HepG2 (cell line): Measurements from ENCODE around the gene CBFA2T2. TPM values are rescaled to one million over a fixed set of nuclear protein-coding genes. Genes with fewer than 3 reads are reported as not detected.

Experiments
- FOSL1 ChIP-seq: sonication (generic); formaldehyde crosslinking; IDR thresholded peaks from 2 replicates; pipeline ENCODE4 v1.9.0; 2021; ENCODE audit warnings: missing genetic modification reagents, borderline replicate concordance
- KLF6 ChIP-seq: IDR thresholded peaks from 2 replicates; pipeline ENCODE4 v1.8.0; 2016; ENCODE audit warnings: missing biosample characterization, missing genetic modification reagents
- RARA ChIP-seq: IDR thresholded peaks from 2 replicates; pipeline ENCODE4 v1.6.1; 2016; ENCODE audit warnings: missing genetic modification reagents, missing compliant biosample characterization
- polyA plus RNA-seq, 8 experiments: library from polyadenylated mRNA; depleted of rRNA in 3 of 8; stranded (reverse) in 7 of 8; unstranded in 1 of 8; fragments of >200 nt; fragmentation: Illumina TruSeq in 4 of 8; extraction: Trizol in 4 of 8; gene quantifications; 2 replicates each; pipeline versions ENCODE4 v1.2.1 to v1.2.3, GENCODE V29; 2011 to 2016; ENCODE audit warnings: low read depth in 4 of 8, missing spikeins in 1 of 8, mixed read lengths in 1 of 8; ENCODE audit not compliant: insufficient read depth in 1 of 8
- total RNA-seq, 5 experiments: library from RNA; depleted of rRNA; stranded (reverse); fragments of >200 nt; fragmentation: Illumina TruSeq; extraction: Trizol; gene quantifications; 2 replicates each; pipeline ENCODE4 v1.2.3, GENCODE V29; 2016; ENCODE audit warnings: low read depth in 1 of 5
- TF ChIP-seq, protein P1 (sequence below): sonication (generic); formaldehyde crosslinking; IDR thresholded peaks from 2 replicates; pipeline ENCODE4 v1.4.0; 2020; ENCODE audit warnings: missing genetic modification reagents, mild to moderate bottlenecking, borderline replicate concordance
- TF ChIP-seq, protein P2 (sequence below): sonication (generic); formaldehyde crosslinking; IDR thresholded peaks from 2 replicates; pipeline ENCODE4 v1.8.1; 2022; ENCODE audit warnings: low read depth, mild to moderate bottlenecking, missing genetic modification reagents
- TF ChIP-seq, protein P3 (sequence below): IDR thresholded peaks from 2 replicates; pipeline ENCODE4 v1.6.1; 2016; ENCODE audit warnings: low read depth, missing genetic modification reagents, missing compliant biosample characterization

The CBFA2T2 gene
- total and polyA plus RNA-seq, 2 of the 13 experiments (the other 11 are each of a cell fraction or from before 2014, with no cell fraction given), result 6.3 to 21.2 TPM

DNA sequence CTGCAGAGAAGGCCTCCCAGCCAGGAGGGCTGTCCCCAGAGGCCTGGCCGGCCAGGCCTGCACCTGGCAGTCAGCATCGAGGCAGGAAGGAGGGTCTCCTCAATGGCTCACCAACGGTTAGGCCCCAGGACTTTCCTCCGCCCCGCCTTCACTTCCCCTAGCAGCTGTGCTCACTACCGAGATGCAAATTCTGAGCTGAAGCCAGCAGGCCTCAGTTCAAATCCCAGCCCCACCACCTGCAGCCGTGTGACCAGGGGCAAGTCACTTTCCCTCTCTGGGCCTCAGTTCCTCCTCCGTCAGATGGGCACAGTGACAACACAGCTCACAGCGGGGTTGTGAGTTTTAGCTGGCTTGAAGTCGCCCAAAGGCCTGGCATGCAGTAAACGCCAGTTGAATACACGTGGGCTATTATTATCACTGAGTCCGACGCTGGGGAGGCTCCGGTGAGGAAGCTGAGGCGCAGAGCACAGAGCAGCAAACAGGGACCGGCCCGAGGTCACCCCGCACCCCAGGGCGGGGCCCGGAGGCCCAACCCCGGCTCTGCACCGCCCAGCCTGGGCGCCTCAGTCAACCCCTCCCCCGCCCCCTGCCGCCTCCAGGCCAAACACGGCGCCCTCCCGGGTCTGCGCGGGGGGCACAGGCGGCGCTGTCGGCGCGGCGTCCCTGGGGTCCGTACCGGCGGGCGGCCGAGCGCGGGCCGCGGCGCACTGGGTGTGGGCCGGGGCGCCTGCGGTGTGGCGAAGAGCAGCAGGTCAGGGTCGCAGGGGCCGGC, 195.6 kb downstream of the CBFA2T2 start (continued):
- TF ChIP-seq KLF6 (no peak), RARA (no peak), FOSL1 (CRISPR knock-in tag) (no peak)
- TF ChIP-seq, protein P1, sequence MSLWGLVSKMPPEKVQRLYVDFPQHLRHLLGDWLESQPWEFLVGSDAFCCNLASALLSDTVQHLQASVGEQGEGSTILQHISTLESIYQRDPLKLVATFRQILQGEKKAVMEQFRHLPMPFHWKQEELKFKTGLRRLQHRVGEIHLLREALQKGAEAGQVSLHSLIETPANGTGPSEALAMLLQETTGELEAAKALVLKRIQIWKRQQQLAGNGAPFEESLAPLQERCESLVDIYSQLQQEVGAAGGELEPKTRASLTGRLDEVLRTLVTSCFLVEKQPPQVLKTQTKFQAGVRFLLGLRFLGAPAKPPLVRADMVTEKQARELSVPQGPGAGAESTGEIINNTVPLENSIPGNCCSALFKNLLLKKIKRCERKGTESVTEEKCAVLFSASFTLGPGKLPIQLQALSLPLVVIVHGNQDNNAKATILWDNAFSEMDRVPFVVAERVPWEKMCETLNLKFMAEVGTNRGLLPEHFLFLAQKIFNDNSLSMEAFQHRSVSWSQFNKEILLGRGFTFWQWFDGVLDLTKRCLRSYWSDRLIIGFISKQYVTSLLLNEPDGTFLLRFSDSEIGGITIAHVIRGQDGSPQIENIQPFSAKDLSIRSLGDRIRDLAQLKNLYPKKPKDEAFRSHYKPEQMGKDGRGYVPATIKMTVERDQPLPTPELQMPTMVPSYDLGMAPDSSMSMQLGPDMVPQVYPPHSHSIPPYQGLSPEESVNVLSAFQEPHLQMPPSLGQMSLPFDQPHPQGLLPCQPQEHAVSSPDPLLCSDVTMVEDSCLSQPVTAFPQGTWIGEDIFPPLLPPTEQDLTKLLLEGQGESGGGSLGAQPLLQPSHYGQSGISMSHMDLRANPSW (CRISPR knock-in tag), result no peak
- TF ChIP-seq, protein P2, sequence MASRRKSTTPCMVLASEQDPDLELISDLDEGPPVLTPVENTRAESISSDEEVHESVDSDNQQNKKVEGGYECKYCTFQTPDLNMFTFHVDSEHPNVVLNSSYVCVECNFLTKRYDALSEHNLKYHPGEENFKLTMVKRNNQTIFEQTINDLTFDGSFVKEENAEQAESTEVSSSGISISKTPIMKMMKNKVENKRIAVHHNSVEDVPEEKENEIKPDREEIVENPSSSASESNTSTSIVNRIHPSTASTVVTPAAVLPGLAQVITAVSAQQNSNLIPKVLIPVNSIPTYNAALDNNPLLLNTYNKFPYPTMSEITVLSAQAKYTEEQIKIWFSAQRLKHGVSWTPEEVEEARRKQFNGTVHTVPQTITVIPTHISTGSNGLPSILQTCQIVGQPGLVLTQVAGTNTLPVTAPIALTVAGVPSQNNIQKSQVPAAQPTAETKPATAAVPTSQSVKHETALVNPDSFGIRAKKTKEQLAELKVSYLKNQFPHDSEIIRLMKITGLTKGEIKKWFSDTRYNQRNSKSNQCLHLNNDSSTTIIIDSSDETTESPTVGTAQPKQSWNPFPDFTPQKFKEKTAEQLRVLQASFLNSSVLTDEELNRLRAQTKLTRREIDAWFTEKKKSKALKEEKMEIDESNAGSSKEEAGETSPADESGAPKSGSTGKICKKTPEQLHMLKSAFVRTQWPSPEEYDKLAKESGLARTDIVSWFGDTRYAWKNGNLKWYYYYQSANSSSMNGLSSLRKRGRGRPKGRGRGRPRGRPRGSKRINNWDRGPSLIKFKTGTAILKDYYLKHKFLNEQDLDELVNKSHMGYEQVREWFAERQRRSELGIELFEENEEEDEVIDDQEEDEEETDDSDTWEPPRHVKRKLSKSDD, result 0 out of 2 replicates have a peak, but pooled peaks have one; percentile 45
- TF ChIP-seq, protein P3, sequence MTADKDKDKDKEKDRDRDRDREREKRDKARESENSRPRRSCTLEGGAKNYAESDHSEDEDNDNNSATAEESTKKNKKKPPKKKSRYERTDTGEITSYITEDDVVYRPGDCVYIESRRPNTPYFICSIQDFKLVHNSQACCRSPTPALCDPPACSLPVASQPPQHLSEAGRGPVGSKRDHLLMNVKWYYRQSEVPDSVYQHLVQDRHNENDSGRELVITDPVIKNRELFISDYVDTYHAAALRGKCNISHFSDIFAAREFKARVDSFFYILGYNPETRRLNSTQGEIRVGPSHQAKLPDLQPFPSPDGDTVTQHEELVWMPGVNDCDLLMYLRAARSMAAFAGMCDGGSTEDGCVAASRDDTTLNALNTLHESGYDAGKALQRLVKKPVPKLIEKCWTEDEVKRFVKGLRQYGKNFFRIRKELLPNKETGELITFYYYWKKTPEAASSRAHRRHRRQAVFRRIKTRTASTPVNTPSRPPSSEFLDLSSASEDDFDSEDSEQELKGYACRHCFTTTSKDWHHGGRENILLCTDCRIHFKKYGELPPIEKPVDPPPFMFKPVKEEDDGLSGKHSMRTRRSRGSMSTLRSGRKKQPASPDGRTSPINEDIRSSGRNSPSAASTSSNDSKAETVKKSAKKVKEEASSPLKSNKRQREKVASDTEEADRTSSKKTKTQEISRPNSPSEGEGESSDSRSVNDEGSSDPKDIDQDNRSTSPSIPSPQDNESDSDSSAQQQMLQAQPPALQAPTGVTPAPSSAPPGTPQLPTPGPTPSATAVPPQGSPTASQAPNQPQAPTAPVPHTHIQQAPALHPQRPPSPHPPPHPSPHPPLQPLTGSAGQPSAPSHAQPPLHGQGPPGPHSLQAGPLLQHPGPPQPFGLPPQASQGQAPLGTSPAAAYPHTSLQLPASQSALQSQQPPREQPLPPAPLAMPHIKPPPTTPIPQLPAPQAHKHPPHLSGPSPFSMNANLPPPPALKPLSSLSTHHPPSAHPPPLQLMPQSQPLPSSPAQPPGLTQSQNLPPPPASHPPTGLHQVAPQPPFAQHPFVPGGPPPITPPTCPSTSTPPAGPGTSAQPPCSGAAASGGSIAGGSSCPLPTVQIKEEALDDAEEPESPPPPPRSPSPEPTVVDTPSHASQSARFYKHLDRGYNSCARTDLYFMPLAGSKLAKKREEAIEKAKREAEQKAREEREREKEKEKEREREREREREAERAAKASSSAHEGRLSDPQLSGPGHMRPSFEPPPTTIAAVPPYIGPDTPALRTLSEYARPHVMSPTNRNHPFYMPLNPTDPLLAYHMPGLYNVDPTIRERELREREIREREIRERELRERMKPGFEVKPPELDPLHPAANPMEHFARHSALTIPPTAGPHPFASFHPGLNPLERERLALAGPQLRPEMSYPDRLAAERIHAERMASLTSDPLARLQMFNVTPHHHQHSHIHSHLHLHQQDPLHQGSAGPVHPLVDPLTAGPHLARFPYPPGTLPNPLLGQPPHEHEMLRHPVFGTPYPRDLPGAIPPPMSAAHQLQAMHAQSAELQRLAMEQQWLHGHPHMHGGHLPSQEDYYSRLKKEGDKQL (CRISPR knock-in tag), result no peak
- TF ChIP-seq, all 625 proteins: peak for 185
